Brain microvascular endothelial cell (primary cell): Measurements from ENCODE around the gene RTKN.

Experiments used
- DNase-seq: peaks from one replicate; pipeline ENCODE4 v3.0.0-alpha.2; 2020
- H3K27ac ChIP-seq: fragments of 250-450 bp; sonication (Bioruptor Pico); 2 replicates; pipeline ENCODE4 v1.5.1; 2020; ENCODE audit warnings: mild to moderate bottlenecking, moderate library complexity
- H3K27me3 ChIP-seq: fragments of 250-450 bp; sonication (Bioruptor Pico); replicated peaks from 2 replicates; pipeline ENCODE4 v1.5.1; 2020; ENCODE audit warnings: mild to moderate bottlenecking
- H3K36me3 ChIP-seq: fragments of 250-450 bp; sonication (Bioruptor Pico); replicated peaks from 2 replicates; pipeline ENCODE4 v1.5.1; 2020; ENCODE audit warnings: mild to moderate bottlenecking
- H3K4me3 ChIP-seq: 2 replicates; pipeline ENCODE4 v1.5.1; 2011; ENCODE audit warnings: low read depth, mild to moderate bottlenecking, control low read depth, low read length, moderate library complexity
- in situ Hi-C: cut with HindIII; loops from 2 replicates; pipeline ENCODE4 v1.10.0; 2017; ENCODE audit warnings: low sequenced_read_pairs, low pct_ligation_motif_present
- TF ChIP-seq, protein P1 (sequence below): IDR thresholded peaks from 2 replicates; pipeline ENCODE4 v1.5.1; 2011; ENCODE audit warnings: low read depth, mild to moderate bottlenecking, moderate library complexity, low read length, control low read depth, inconsistent platforms; ENCODE audit errors: missing control alignments

Gene RTKN

DNA sequence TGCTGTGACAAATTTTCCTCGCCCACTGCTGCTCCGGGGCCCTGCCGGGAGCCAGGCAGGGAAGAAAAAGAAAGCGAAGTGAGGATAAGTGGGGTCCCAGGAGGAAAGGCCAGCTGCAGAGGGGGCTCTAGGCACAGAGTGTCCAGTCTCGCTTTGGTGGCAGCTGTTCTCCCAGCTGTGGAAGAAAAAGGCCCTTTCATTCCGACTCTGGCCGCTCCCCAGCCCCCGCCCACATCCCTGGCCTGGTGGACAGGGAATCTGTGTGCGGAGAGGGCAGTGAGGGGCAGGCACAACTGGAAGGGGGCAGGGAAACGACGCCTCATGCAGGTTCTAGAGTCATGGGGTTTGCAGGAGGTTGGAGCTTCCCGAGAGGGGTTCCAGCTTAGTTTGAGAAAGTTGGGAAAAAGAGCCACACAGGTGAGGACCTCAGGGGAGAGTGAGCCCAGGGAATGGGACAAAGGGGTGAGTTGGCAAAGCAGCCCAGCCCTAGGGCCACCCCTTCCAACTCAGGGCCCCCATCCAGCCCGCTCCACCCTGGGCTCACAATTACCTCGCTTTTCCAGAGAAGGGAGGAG, 1.8 kb downstream of the RTKN start:
- in situ Hi-C loops = no loop called here
- TF ChIP-seq, protein P1, sequence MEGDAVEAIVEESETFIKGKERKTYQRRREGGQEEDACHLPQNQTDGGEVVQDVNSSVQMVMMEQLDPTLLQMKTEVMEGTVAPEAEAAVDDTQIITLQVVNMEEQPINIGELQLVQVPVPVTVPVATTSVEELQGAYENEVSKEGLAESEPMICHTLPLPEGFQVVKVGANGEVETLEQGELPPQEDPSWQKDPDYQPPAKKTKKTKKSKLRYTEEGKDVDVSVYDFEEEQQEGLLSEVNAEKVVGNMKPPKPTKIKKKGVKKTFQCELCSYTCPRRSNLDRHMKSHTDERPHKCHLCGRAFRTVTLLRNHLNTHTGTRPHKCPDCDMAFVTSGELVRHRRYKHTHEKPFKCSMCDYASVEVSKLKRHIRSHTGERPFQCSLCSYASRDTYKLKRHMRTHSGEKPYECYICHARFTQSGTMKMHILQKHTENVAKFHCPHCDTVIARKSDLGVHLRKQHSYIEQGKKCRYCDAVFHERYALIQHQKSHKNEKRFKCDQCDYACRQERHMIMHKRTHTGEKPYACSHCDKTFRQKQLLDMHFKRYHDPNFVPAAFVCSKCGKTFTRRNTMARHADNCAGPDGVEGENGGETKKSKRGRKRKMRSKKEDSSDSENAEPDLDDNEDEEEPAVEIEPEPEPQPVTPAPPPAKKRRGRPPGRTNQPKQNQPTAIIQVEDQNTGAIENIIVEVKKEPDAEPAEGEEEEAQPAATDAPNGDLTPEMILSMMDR = no peak
- Histone ChIP-seq H3K36me3 (no peaks in the 10 kb centered on the region), H3K27ac (peak overlapping the region; percentile 33), H3K4me3 (peak overlapping the region; percentile 66), H3K27me3 (no peaks in the 10 kb centered on the region)
- no peak for DNase-seq

DNA sequence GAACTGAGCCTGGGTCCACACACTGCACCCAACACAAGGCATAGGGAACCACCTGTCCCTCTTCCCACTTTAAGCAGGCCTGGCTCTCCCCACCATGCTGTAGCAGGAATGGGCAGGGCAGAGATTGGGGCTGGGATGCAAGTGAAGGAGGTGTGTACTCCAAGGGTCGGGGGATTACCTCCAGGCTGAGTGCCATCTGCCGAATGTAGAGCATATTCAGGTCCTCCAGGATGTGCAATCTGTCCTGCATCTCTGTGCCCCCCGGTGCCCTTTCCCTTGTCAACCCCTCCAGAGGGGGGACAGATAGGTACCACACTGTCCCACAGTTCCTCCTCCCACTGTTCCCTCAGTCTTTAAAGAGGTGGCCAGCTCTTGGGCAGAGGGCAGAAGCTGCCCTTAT, 2.4 kb downstream of the RTKN start:
- in situ Hi-C loops = no loop called here
- peak overlapping the region; percentile 66 for H3K4me3 ChIP-seq
- H3K27me3 ChIP-seq = no peaks in the 10 kb centered on the region
- TF ChIP-seq, protein P1 = no peak
- no peak overlapping the region for H3K27ac ChIP-seq
- H3K36me3 ChIP-seq = no peaks in the 10 kb centered on the region
- DNase-seq = no peak

DNA sequence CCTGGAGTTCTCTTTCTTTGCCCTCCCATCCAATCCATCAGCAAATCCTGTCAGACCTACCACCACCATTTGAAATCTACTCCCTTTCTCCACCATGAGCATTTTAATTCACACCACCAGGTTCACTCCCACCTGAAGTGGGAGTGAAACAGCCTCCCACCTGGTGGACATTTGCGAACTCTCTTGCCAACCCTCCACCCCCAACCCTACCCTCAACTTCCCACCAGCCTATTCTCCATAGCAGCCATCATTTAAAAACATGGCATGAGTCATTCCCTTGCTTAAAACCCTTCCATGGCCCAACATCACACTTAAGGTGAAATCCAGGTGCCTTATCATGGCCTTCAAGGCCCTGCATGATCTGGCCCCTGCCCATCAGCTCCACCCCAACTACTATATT, 3.5 kb downstream of the RTKN start:
- no peaks in the 10 kb centered on the region for H3K27me3 ChIP-seq
- in situ Hi-C loops = no loop called here
- DNase-seq = no peak
- no peaks in the 10 kb centered on the region for H3K36me3 ChIP-seq
- TF ChIP-seq, protein P1 = no peak
- H3K27ac ChIP-seq = no peak overlapping the region
- H3K4me3 ChIP-seq = no peak overlapping the region

DNA sequence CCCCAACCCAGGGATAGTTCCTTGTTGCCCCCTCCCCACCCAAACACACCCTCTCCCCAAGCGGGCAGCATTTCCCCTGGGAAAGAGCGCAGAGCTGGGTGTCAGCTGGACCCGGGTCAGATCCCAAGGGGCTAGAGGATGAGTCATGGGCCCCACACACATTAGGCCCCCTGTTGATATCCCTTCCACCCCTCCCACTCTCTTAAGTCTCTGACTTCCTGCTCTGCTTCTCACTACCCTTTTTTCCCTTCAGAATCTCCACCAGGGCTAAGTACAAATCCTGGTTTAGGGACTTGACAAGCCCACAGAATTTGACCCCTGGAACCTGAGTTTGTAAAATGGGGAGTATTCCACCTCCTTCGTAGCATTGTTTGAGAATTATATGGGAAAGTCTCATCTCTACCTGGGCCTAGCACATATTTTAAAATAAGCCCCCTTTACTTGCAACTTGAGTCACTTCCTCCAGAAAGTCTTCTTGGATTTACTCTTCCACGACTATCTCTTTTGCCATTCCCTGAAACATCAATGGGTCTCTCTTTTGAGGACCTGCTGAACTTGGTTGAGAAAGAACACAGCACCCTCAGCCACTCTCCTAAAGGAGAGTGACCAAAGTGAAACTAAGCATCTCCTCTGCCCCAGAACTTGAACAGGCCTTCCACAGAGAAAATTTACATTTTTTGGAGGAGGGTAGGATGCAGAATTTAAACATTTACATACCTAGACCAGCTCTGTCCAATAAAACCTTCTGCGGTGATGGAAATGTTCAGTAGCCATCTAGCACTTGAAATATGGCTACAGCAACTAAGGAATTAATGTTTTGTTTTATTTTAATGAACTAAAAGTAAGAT, 4.7 kb downstream of the RTKN start:
- no peaks in the 10 kb centered on the region for H3K27me3 ChIP-seq
- in situ Hi-C loops = no loop called here
- DNase-seq = peak; percentile 48
- no peak overlapping the region for H3K27ac ChIP-seq
- H3K36me3 ChIP-seq = no peaks in the 10 kb centered on the region
- no peak overlapping the region for H3K4me3 ChIP-seq
- TF ChIP-seq, protein P1 = no peak

- TF ChIP-seq, protein P1 = no peak
- Histone ChIP-seq H3K27ac (no peak overlapping the region), H3K4me3 (peak overlapping the region; percentile 15), H3K36me3 (peaks cover 2% of the 10 kb centered on the region), H3K27me3 (no peaks in the 10 kb centered on the region)
- DNase-seq = no peak
- in situ Hi-C loops = no loop called here
These were observed 5.5 kb downstream of the RTKN start for GRCh38 chr2:74436111-74436805.
